ENCODE data around the gene HSD3B7.

- TF ChIP-seq POLR2AphosphoS5 (IDR thresholded peaks at IDR 0.05; ENCODE audit: low read depth, low read length), result no peak
- TF ChIP-seq REST (IDR thresholded peaks at IDR 0.05; ENCODE audit: insufficient read depth in 1 of 2, low read depth in 2 of 2, low read length in 2 of 2), result no peak
- TF ChIP-seq FOXP2 (optimal IDR thresholded peaks at IDR 0.05; ENCODE audit: borderline replicate concordance, extremely low read depth, extremely low read length, insufficient read depth), result no peak
Measured at GRCh38 chr16:30948667-30949649, 36.0 kb upstream of the HSD3B7 start, which contains the start of gene ORAI3.

Measured in PFSK-1 (cell line).